Activated T-cell treated with anti-CD3 and anti-CD28 coated beads for 4 hours (primary cell): Measurements from ENCODE around the gene HMCN2.

Source experiments
- DNase-seq: peaks from one replicate; pipeline ENCODE4 v3.0.0-alpha.2; 2020

HMCN2 gene

DNA sequence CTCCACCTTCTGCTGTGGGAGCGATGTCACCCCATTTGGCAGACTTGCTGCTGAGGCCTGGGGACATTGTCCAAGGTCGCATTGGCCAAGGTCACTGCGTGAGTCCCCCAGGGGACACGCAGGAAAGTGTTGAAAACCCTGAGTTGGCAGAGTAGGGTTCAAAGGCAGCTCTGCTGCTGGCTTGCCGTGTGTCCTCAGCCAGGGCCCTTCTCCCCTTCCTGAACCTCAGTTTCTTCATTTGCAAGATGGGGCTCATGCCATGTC is 193.2 kb downstream of the HMCN2 start:
- DNase-seq, result no peak

DNA sequence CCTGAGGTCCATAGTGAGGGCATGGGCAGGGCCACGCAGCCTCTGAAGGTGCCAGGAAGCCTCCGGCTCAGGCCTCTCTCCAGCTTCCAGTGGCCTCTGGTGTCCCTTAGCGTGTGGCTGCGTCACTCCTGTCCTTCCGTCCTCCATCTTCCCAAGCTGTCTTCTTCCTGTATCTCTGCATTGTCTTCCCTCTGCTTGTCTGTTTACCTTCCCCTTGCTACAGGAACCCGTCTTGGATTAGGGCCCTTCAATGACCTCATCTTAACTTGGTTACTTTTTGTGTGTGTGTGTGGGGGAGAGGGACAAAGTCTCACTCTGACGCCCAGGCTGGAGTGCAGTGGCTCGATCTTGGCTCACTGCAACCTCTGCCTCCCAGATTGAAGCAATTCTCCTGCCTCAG is 193.6 kb downstream of the HMCN2 start:
- no peak for DNase-seq

DNA sequence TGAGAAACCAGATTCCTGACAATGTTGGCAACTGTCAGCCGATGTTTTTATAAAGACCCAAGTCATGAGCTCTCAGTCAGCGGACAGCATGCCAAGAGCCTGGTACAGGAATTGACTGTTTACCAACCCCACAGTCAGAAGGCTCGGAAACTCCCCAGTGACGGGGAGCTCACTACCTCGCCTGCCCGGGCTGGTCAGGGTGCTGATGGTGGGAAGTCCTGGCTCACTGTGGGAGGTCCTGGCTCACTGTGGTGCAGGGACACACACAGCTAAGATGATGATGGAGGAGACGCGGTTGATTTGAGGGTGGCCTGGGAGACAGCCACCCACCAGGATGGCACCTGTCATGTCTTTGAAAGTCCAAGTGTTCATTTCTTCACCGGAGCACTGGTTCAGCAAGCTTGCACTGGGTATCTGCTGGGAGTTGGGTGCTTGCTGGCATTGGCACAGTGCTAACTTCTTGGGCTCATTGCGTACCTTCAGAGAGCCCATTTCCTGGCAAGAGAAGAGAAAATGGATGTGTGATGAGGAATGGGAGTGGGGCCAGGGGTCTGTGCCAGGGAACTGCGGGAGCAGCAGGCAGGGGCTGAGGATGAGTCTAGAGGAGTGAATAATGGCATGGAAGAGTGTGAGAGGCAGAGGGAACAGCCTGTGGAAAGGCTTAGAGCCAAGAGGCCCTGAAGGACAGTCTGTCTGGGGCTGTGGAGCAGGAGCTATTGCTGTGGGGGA is 194.5 kb downstream of the HMCN2 start:
- no peak for DNase-seq

DNA sequence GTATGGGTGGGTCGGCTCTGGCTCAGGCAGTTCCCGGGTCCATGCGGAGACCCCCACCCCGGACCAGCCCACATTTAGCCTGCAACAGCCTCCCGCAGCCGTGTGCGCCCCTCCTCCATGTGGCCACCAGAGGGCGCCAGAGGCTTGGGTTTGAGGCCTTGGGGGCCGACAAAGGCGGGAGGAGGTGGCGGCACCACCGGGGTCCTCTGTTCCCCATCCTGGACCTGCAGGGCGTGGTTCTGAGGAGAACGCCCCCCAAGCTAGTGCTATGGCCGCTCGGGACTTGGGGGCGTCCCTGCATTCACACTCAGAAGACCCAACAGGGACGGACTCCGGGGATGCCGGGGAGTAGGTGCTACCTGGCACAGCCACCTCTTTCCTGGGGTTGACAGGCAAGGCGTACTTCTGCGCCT is 195.7 kb downstream of the HMCN2 start:
- peak; percentile 69 for DNase-seq

DNA sequence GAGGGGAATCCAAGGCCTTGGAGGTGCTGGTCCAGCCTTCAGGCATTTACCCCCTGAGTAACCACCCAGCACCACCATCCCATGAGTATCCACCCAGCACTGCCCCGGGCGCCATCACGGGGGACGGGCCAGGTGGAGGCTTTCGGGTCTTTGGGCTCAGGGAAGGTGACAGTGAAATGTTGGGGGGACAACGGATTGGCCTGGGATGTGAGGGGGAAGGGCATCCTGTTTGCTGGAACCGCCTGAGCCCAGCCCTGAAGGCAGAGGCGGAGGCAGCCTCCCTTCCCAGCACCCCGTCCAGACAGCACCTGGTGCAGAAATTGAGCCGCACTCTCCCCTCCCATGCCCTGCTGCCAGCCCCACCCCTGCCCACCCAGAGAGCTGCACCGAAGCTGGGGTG is 196.2 kb downstream of the HMCN2 start:
- DNase-seq, result no peak

DNA sequence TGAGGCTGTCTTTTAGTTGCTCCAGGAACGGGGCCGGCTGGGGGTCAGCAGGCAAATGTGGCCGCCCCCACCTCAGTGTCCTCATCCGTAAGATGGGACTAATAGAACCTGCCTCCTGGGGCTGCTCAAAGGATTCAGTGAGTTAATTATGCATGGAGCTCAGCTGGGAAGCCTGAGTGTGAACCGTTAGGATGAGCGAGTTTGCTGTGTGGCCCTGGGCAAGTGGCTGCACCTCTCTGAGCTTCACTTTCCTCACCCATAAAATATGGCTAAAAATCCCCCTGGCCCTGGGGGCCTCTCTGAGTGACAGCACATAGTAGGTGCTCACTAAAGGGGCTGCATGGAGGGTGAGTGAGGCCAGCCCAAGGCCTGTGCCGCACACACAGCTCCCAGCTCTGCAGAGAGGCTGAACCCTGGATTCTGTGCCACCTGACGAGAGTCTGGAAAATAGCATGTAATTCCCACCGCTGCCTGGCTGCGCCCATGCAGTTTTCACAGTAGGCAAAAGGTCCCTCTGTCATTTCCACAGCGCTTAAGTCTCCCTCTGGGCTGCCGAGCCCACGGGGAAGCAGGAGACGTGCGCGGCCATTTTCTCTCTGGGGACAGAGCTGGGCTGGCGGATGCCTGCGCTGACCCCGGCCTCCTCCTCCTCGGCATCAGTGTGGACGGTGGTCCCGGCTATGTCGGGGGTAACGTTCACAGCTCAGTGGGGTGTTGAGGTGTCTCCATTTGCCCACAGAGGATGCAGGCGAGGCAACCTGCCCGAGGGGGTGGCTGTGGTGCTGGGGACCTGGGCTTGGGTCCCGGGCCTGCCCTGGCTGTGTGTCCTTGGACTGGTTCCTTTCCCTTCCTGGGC is 197.4 kb downstream of the HMCN2 start:
- DNase-seq, result no peak

DNA sequence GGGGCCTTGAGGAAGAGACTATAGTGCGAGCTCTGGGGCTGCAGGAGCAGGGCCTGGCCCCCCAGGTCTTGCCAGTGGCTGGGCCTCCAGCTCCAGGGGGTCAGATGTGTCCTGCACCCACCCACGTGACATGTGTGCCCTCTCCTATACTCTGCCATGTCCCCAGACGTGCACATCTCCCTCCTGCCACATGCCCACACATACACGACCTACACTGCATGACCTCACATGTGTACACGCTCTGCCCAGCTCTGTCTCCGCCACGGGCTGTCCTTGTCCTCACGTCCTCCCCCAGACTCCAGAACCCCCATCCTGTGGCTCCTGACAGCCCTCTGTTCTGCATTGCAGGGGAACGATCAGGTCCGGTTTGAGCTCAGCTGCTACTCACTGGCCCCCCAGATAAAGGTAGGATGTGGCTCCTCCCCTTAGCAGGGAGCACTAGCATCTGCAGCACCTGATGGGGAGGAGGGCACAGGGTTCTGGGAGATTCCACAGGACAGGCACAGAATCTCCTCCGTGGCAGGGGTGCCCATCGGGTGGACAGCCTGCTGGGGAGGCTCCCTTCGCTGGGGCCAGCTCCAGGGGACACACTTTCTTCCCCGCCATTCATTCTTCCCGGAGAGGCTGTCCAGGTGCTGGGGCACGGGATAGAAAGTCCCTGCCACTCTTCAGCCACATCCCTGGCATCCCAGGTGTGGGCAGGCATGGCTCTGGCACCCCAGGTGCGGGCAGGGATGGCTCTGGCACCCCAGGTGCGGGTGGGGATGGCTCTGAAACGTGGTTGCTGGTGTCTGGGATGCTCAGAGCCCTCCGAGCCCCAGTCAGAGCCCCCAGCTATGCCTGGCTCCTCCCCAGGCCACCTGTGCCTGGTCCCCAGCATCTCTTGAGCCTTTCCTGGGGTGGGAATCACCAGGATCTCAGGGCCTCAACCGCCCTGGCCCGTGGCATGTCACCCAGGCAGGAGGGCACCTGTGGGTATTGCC is 198.5 kb downstream of the HMCN2 start:
- no peak for DNase-seq

DNA sequence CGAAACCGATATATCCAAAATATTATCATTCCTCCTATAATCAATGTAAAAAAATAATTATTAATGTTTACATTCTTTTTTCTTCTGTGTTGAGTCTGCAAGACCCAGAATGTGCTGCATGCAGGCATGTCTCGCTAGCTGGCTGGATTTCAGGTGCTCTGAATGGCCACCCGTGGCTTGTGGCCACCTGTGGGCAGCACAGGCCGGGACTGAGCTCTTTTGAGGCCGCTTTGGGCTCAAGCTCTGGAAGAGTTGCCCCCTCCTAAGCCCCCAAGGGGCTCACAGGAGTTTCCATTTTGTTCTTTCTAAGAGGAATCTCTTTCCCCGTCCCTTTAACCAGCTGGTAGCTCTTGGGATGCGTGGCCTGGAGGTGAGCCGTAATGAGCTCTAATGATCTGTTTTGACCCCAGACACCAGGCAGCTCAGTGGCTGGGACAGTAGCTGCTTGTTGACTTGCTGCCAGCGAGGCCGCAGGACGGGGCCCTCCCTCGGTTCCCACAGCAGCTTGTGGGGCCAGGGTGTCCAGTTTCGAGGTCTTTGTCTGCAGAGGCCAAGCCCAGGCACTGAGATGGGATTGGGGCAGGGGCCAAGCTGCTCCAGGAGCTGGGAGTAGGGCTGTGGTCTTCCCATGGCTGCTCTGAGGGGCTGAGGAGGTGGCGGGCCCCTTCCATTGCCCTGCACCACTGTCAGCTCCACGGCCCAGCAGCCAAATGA is 200.0 kb downstream of the HMCN2 start:
- no peak for DNase-seq

DNA sequence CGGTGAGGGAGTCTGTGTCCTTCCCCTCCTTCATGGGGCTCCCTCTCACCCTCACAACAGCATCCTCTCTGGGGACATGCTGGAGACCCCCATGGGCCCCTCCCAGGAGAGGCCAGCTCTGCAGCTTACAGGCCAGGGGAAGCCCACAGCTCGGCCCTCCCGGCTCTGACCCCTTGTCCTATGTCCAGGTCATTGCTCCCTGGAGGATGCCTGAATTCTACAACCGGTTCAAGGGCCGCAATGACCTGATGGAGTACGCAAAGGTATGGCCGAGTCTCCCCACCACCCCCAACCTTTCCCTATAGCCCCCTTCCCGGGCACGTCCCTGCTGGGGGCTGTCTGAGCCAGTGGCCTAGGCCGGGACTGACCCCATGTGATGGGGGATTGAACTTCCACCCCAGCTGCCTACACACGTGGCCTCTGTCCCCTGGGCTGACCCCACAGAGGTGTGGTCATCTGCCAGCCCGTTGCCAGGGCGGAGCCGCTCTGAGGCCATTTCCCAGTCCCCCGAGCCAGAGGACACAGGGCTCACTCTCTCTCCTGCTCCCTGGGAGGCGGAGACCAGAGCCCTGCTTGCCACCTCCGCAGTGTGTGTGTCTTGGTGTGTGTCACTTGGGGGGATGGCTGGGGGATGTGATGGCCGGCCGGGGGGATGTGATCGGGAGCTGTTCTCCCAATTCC is 201.1 kb downstream of the HMCN2 start:
- DNase-seq, result no peak

DNA sequence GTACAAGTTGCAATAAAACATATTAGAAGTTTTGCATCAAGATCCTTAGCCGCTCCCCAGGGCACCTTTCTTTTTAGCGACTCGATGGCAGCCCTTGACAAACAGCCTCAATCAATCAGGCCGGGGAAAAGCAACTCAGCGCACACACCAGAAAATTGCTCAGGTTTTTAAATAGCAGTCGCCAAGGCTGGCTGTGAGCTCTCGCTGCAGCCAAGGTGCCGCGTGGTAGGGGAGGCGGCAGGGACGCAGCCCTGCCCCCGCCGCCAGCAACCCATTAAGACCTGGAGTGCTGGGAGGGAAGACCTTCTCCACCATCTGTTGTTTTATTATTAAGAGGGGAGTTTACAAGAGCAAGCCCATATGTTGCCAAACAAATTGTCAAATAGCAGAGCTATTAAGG is 201.8 kb downstream of the HMCN2 start:
- DNase-seq, result no peak

DNA sequence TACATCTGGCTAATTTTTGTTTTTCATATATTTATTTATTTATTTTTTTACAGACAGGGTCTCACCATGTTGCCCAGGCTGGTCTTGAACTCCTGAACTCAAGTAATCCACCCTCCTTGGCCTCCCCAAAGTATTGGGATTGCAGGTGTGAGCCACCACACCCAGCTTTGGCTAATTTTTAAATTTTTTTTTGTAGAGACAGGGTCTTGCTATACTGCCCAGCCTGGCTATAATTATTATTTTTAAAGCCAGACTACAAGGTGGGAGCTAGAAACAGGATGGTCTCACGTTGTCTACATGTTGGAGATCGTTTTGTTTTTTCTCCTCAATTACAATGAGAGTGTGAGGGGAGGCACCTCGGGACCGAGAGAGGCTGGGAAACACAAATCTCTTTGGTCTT is 203.0 kb downstream of the HMCN2 start:
- DNase-seq, result no peak

DNA sequence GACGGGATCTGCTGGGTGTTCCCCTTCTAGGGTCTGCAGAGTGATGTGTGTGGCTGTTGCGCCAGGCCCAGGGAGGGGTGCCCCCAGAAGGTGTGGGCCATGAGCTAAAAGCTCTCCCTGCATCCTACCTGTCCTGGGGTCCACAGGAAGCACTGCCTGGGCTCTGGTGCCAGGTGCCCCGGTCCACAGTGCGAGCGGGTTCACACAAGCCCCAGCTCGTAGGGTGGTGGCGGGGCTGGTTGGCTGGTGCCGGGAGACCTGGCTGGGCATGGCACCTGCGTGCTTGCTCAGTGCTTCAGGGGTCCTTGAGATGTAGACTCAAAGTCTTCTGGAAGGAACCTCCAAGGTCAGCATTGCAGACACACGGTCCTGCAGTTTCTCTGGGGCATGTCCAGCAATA is 204.7 kb downstream of the HMCN2 start:
- no peak for DNase-seq

DNA sequence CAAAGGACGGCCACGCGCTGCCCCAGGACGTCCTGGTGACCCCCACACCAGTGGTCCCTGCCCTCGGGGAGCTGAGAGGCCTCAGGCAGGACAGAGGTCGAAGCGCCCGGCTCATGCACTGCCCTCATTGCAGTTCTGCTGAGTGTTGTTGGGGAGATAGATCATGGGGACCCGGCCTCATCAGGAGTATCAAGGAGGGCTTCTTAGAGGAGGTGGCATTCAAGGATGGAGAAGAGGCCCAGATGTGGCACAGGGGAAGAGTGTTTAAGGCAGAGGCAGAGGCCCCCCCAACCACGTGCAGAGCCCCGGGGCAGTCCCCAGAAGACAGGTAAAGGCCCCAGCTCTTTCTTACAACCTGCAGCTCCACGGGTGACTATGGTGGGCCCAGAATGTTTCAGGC is 205.4 kb downstream of the HMCN2 start:
- no peak for DNase-seq

DNA sequence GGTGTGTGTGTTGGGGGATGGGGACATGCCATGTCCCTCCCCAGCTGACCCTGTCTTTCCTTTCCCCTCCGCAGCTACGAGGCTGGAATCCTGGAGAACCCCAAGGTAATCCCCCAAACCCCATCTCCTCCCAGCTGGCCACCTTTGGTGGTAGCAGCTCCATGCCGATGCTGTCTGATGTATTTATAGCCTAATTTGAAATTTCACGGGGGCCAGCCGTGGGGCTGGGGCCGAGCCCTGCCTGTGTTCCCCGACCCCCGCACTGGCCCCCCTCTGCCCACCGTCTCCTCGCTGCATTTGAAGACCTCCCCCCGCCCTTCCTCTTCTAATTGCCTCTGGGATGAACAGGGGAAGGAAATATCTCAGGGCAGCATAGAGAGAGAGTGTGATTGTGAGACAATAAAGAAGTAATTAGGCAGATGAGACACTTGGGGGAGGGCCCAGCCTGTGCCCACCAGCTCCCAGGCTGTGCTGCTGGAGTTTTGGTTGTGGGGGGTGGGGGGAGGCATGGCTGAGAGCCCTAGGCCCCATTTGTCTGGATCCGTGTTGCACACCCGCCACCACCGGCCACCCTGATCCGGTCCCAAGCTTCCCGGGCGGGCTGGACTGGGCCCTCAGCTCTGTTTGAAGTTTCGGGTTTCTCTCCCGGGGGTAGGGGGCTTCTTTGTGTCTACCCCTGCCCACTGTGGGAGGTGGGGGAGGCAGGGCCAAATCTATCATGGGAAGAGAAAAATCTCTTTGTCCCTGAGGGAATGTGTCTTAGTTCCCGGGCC is 206.0 kb downstream of the HMCN2 start:
- no peak for DNase-seq

DNA sequence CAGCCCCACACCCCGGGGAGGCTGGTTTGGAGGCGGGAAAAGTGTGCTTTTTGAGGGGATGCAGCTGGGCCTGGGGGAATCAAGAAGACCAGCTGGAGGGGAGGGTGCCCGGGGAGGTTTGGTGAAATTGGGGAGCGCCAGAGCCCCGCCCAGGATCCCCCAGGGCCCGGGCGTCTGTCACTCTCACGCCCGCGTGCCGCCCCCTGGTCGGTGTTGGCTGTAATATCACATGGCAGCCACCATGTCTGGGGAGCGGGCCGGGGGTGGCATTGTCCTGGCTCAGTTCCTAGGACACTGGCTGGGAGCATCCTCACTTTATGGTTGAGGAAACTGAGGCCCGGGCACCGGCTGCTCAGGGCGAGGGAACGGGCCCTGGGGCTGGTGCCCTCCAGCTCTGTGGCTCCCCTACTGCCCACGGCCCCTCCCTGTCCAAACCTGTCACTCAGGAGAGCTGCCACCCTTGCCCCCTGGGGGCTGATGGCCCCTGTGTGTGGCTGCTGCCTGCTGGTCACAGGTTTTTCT is 206.7 kb downstream of the HMCN2 start:
- DNase-seq, result no peak

DNA sequence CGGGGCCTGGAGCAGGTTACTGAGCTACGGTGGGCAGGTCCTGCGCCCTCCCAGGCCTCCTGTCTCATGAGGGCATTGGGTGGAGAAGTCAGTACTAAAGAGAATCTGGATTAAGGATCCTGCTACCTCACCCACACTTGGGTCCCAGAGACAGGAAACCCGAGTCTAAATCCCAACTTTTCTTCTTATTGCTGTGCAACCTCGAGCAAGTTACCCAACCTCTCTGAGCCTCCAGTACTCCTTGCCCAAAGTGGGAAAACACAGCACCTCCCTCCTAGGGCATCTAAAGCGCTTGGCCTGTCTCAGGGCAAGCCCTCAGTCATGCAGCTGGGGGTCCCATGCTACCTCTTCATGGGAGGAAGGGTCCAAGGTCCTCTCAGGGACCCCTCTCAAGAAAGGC is 207.4 kb downstream of the HMCN2 start:
- DNase-seq, result no peak

DNA sequence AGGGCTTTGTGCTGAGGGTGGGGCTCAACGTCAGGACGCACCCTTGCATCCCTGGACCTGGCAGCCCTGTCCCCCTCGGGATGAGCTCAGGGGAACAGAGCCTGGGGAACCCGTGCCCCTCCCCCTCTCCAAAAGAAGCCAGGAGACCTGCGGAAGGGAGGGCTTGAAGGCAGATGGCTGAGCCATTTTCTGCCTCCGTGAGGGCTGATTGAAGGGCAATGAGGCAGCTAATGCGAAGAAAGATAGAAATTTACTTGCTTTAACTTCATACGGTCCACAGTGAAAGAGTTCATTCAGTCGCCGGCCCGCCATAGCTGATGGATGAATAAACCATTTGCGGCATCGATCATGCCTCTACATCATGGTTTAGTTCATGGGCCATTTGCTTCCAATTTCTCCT is 208.0 kb downstream of the HMCN2 start:
- no peak for DNase-seq

DNA sequence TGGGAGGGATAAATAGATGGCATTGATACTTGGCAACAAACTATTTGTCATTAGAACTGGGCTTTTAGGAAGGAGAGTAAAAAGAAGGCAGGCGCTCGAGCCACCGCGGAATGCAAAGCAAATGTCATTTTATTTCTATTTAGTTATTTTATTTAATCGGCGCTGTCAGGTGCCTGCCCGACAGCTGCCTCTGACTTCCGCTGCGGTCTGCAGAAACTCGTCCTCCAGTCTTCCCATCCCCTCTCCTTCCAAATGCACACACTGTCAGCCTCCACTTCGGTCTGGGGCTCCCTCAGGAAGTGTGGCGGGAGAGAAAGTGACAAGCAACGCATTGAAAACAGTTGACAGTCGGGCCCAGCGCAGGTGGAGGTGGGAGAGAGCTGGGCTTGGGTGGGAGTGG is 208.5 kb downstream of the HMCN2 start:
- DNase-seq, result no peak

DNA sequence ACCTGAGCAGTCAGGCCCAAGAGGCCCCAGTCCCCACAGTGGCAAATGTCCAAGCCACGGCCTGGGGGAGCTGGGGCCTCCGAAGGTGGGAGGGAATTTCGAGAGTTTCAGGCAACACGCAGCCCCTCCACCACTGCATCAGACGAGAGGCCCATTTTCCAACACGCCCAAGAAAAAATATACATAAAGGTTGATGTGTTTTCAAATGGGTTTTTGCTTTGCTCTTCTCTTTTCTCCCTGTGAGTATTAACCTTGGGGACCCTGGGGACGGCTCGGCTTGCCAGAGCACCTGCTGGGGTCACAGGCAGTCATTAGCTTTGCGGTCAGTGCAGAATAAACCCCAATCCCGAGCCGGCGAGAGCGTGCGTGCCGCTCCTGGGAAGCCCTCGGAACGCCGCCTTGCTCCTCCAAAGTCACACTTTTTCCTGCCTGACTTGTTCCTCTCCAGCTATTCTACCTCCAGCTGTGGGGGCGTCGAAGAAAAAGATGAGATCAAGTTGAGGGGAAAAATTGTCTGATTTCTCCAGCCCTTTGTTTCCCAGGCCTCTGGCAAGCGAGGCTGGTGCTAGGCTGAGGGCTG is 210.7 kb downstream of the HMCN2 start:
- no peak for DNase-seq

DNA sequence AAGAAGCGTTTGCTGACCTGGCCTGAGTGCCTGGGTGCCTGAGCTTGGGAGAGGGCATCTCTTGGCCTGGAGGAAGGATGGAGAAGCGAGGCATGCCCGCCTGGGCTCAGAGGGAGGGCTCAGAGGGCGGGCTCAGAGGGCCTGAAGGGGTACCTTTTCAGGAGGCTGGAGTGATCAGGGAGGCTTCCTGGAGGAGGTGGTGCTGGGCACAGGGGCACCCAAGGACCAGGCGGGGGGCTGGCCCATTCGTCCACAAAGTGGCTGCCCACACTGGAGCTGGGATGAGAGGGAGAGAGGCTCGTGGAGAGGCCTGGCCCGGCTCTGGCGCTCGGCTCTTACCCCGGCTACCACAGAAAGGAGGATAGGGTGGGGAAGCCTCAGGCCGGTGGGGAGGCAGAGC is 212.0 kb downstream of the HMCN2 start:
- no peak for DNase-seq

DNA sequence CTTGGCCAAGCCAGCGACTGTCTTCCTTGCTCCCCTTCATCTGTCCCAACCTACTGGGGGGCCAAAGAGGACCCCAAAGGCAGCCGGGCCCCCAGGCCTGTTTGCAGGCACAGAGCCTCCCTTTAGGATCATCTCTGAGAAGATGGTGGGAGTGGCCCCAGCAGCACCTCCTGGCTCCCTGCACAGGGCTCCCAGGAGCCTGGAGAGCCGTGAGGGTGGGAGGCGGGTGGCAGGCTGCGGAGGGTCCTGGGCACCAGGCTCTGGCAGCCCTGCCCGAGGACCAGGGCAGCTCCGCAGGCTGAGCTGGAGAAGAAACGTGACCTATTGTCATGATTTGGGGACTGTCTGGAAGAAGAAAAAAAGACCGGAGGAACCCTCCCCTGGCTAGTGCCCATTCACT is 212.6 kb downstream of the HMCN2 start:
- no peak for DNase-seq
